Duodenal mucosa (tissue), 2 donors: Measurements from ENCODE around the gene MICAL3.

Source experiments
- H3K27ac ChIP-seq: one replicate; pipeline ENCODE4 v1.7.0; 2013; ENCODE audit warnings: low read depth, low read length
- H3K27me3 ChIP-seq, 2 donors: one replicate each; pipeline ENCODE4 v1.7.0; 2013; ENCODE audit warnings: low read length in 2 of 2, control low read depth in 1 of 2; ENCODE audit not compliant: insufficient read depth in 2 of 2, control insufficient read depth in 1 of 2
- H3K36me3 ChIP-seq, 2 donors: one replicate each; pipeline ENCODE4 v1.7.0; 2013; ENCODE audit warnings: low read length in 2 of 2, control low read depth in 1 of 2; ENCODE audit not compliant: insufficient read depth in 2 of 2, control insufficient read depth in 1 of 2
- H3K4me1 ChIP-seq, 2 donors: one replicate each; pipeline ENCODE4 v1.7.0; 2013; ENCODE audit warnings: low read length in 2 of 2, control low read depth in 1 of 2; ENCODE audit not compliant: insufficient read depth in 2 of 2, control insufficient read depth in 1 of 2
- H3K4me3 ChIP-seq, 2 donors: one replicate each; pipeline ENCODE4 v1.7.0; 2013; ENCODE audit warnings: low read length in 2 of 2, low read depth in 1 of 2
- H3K9ac ChIP-seq, 2 donors: one replicate each; pipeline ENCODE4 v1.7.0; 2013; ENCODE audit warnings: low read length in 2 of 2, low read depth in 1 of 2
- H3K9me3 ChIP-seq, 2 donors: one replicate each; pipeline ENCODE4 v1.7.0; 2013; ENCODE audit warnings: low read length in 2 of 2, control low read depth in 1 of 2; ENCODE audit not compliant: control insufficient read depth in 1 of 2

MICAL3 gene

DNA sequence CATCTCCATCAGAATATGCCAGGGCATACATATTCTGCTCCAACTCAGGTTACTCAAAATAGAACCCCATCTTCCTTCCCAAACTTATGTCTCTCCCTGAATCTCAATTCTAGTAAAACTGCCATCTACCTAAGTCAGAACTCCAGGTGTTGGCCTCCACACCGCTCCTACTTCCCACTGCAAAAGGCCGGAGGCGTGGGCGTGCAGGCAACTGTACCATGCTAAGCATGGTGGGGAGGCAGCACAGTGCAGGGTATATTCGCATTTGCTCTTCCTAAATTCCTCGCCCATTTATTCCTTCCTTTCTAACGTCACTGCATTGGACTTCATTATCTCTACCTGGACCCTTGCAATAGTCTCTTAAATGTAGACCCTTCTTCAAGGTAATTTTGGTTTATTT, 97.8 kb downstream of the MICAL3 start:
- H3K27me3 ChIP-seq: no peaks in the 10 kb centered on the region
- H3K27ac ChIP-seq: no peak overlapping the region
- H3K36me3 ChIP-seq: peaks cover 0 to 3% of the 10 kb centered on the region in 2 donors
- peaks cover 9 to 15% of the 10 kb centered on the region in 2 donors for H3K4me1 ChIP-seq
- no peaks in the 10 kb centered on the region for H3K9me3 ChIP-seq
- no peak overlapping the region for H3K9ac ChIP-seq
- no peak overlapping the region for H3K4me3 ChIP-seq

DNA sequence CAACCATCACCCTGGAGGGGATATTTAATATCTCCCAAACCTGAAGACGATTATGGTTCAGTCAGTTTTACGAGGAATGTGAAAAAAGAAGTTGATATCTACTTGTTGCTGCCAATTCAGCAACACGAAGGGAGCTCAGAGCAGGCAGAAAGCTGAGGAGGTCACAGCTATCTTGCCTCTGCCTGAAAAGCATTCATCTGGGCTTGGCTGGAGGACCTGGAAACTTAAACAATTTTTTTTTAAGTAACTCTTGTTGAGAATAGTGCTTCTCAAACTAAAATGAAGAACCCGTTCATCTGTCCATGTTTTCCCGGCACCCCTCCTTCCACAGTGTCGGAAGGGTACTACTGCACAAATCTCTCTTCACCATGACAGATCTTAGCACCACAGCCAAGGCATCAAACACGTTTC, 98.9 kb downstream of the MICAL3 start:
- H3K27ac ChIP-seq: no peak overlapping the region
- H3K9me3 ChIP-seq: no peaks in the 10 kb centered on the region
- H3K27me3 ChIP-seq: no peaks in the 10 kb centered on the region
- H3K36me3 ChIP-seq: no peaks in the 10 kb centered on the region
- no peak overlapping the region for H3K9ac ChIP-seq
- H3K4me1 ChIP-seq: peaks cover 7 to 20% of the 10 kb centered on the region in 2 donors
- no peak overlapping the region for H3K4me3 ChIP-seq

DNA sequence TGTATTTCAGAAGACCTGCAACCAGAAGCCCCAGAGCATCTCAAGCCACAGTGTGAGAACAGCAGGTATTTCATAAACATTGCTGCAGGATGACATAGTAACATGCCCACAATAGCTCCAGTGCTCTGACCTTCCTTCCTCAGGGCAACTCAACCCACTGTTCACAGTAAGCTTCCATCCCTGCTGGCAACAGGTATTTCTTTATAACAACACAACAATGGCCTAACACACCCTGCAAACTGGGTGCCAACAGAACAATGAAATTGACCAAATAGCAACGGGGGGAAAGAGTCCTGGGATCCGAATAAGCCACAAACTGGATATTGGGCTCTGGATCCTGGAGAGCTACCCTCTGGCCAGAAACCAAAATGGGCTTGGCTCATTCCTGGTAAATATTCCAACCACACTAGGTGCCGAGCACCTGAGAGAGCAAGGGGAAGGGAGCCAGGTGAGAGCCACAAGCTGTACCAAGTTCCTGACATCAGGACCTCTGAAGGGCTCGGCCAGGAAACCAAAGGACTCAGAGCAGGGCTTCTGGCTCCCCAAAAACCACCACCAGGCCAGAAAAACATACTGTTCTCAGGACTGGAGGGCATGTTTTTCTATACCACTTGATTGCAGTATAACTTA, 99.5 kb downstream of the MICAL3 start:
- H3K27ac ChIP-seq: no peak overlapping the region
- H3K36me3 ChIP-seq: no peaks in the 10 kb centered on the region
- H3K4me1 ChIP-seq: peaks cover 11 to 26% of the 10 kb centered on the region in 2 donors

DNA sequence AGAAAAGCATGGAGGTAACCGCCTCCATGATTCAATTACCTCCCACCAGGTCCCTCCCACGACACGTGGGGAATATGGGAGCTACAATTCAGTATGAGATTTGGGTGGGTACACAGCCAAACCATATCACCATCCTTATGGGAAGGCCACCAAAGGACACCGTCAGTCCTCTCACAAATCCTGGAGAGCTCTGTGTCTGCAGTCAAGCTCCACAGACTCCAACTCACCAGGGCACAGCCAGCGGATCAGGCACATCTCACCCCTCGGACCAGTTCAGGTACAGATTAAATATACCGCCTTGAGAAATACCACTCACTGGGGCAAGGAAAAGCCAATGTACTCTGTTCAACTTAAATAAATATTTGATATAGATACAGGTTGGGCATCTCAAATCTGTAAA, 100.3 kb downstream of the MICAL3 start:
- Histone ChIP-seq H3K27me3 (no peaks in the 10 kb centered on the region), H3K9me3 (no peaks in the 10 kb centered on the region), H3K36me3 (no peaks in the 10 kb centered on the region), H3K27ac (no peak overlapping the region), H3K4me1 (peaks cover 16 to 28% of the 10 kb centered on the region in 2 donors), H3K4me3 (no peak overlapping the region), H3K9ac (no peak overlapping the region)

More for the DNA sequence above, 99.5 kb downstream of the MICAL3 start:
- H3K9ac ChIP-seq: no peak overlapping the region
- no peak overlapping the region for H3K4me3 ChIP-seq
- H3K27me3 ChIP-seq: no peaks in the 10 kb centered on the region
- no peaks in the 10 kb centered on the region for H3K9me3 ChIP-seq

DNA sequence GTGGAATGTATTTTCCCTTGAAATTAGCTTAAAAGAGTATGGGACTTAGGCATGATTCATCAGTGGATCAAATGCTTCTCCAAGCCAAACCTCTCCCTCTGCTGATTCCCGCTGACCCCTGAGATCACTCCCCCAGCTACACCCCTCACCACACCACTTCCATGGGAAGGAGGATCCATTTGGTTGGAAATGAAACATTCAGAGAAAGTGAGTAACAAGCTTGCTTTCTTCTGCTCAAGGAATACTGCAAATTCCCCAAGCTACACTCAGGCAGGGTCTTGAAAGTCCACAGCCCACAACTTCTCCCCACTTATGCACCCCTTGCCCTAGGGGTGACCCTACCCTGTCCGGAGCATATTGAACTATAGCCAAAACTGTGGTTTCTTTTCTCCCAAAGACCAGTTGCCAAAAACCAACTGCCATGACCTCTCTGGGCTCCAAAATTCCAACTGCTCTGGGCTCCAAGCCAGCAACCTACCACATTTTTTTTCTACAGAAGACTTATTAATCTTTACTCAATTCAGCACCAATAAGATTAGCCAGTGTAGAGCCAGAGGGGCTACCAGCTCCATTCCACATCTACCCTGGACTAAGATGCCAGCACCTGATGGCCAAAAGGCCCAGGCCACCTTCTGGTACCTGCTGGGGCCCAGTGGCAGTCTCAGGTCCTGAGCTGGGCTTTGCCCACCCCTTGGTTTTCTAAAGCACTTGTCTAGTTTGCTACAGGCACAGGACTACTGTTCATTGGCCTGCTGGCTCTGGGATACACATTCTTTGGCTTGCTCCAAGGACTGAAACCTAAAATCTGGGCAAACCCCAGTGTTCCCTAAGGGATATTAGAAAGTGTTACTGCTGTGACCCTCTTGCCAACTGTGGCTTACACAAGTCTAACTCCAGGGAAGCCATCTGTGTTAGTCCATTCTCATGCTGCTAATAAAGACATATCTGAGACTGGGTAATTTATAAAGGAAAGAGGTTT, 101.1 kb downstream of the MICAL3 start:
- Histone ChIP-seq H3K27me3 (no peaks in the 10 kb centered on the region), H3K9ac (no peak overlapping the region), H3K9me3 (no peaks in the 10 kb centered on the region), H3K36me3 (no peaks in the 10 kb centered on the region), H3K27ac (no peak overlapping the region), H3K4me1 (peaks cover 16 to 28% of the 10 kb centered on the region in 2 donors), H3K4me3 (no peak overlapping the region)

DNA sequence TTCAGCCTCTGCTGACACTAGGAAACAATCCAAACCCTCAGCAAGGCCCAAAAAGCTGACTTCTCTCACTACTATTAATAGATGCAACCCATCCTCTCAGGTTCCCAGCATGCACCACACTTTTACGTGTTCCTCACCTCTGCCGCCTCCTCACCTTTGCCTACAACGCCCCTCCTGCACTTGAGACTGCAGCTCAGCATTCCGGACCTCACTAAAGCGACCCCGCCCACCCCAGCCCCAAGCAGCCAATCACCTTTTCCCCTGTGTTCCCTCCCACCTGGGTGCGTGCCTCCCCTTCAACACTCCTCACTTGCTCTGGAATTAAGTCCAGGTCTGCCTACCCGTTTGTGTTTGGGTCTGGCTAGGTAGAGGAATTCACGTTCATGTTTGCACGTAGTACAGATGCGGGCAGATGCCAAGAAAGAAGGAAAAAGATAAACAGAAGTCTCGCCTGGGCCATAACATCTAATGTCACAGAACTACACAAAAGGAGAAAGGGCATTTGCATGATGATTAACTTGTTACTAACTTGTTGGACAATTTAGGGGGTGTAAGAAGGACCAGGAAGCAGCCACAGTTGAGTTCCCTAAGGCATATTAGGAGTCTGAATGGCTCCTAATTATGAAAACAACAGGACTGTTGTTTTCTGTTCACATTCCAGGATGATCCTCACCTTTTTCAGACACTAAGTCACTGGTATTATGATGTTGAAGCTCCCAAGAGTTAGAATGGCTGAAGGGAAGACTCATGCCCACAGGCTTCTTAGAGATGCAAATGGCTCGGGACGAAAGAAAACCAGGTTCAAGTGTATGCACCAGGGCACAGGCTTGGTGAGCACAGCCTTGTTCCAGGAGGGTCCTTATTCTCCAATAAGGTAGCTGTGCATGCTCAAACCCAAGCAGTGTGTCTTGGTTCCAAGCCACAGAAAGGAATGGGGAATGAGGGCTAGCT, 102.2 kb downstream of the MICAL3 start:
- Histone ChIP-seq H3K9ac (no peak overlapping the region), H3K27me3 (no peaks in the 10 kb centered on the region), H3K9me3 (no peaks in the 10 kb centered on the region), H3K4me3 (no peak overlapping the region), H3K4me1 (peaks cover 21 to 32% of the 10 kb centered on the region in 2 donors), H3K36me3 (no peaks in the 10 kb centered on the region), H3K27ac (no peak overlapping the region)

DNA sequence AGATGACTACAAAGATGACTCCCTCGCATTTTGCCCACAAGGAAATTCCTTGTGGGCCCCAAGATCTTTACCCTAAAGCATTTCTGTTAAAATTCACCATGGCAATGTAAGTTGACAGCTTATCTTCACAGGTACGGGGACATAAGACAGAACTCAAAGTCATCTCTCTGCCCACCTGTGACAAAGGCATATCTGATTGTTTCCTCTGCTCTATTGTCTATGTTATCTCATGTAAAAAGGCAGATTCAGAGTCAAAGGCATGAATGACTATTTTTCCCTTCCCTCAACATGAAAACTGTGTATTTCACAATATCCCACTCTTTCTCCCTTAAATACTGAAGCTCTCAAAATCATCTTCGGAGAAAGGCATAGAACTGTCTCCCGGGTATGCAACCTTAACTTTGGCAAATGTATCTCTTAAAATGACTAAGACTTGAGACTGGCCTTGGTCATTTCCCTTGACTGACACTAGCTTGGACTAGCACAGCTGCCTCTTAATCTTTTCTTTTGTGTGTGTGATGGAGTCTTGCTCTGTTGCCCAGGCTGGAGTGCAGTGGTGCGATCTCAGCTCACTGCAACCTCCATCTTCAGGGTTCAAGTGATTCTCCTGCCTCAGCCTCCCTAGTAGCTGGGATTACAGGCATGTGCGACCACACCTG, 103.2 kb downstream of the MICAL3 start:
- Histone ChIP-seq H3K27me3 (no peaks in the 10 kb centered on the region), H3K36me3 (no peaks in the 10 kb centered on the region), H3K4me3 (no peak overlapping the region), H3K9me3 (no peaks in the 10 kb centered on the region), H3K4me1 (peaks cover 21 to 32% of the 10 kb centered on the region in 2 donors), H3K9ac (no peak overlapping the region), H3K27ac (no peak overlapping the region)

DNA sequence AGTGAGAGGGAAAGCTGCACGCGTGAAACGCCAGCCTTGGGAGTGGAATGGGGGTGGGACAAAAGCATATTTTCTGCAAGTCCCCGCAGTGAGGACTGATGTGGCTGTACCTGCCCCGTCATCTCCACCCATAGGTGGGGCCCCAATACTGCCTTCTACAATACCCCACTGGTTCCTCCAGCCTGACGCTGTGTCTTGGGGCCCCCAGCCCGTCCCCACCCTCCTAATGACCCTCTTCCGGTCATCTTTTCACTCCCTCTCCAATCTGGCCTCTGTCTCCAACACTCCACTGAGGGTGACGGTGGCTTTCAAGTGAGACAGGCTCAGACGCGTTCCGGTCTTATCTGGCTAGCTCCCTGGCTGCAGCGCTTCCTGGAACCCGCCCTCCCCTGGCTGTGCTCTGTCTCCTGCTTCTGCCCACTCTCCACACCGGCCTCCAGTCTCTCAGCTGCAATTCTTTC, 104.2 kb downstream of the MICAL3 start:
- H3K27me3 ChIP-seq: no peaks in the 10 kb centered on the region
- H3K9me3 ChIP-seq: no peaks in the 10 kb centered on the region
- no peaks in the 10 kb centered on the region for H3K36me3 ChIP-seq
- H3K27ac ChIP-seq: no peak overlapping the region
- H3K9ac ChIP-seq: no peak overlapping the region
- H3K4me3 ChIP-seq: peak overlapping the region; percentile 41 to 44
- H3K4me1 ChIP-seq: peaks cover 21 to 32% of the 10 kb centered on the region in 2 donors

DNA sequence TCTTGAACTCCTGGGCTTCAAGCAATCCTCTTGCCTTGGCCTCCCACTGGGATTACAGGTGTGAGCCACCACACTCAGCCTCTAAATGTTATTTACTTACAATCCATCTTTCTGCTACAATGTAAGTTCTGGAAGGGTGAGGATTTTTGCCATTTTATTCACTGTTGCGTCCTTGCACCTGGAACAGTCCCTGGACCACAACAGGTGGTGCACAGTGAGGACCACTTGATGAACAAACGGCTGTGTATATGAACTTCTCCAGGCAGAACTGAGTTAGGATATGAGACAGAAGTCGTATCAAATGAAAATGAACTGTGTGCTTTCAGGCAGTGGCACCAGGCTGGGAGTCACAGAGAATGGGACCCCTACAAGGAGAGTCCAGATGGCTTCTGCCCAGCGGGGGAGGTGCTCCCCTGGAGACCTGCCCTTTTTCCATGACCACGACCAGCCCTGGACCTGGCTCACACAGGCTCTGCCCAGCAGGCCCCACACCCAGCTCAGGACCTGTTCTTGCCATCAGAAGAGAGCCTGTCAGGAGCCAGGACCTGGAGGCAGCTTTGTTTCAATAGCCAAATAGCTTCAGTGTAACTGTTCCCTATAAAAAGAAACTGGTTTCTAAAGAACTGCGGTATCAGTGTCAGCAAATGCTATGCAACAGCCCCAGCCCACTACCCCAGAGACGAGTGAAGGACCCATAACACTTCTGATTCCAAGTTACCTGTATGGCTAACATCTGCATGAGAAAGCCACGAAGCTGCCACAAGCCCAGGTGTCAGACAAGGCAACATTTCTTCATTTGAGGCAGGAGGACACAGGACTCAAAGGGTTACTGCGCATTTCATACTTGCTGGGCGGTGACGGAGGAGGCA, 104.9 kb downstream of the MICAL3 start:
- H3K27me3 ChIP-seq: no peaks in the 10 kb centered on the region
- no peaks in the 10 kb centered on the region for H3K9me3 ChIP-seq
- H3K4me1 ChIP-seq: peaks cover 21 to 32% of the 10 kb centered on the region in 2 donors
- no peak overlapping the region for H3K9ac ChIP-seq
- H3K4me3 ChIP-seq: peak overlapping the region; percentile 41 to 44
- H3K36me3 ChIP-seq: no peaks in the 10 kb centered on the region
- no peak overlapping the region for H3K27ac ChIP-seq
